H1 (cell line): ENCODE results near the gene KRTAP4-7. TPM values are rescaled to one million over a fixed set of nuclear protein-coding genes. Genes with fewer than 3 reads are reported as not detected.

ENCODE experiments used
- CTCF ChIA-PET: fragments of 300-600 bp; sonication (Branson Sonifier 250); formaldehyde crosslinking; loops from one replicate; lab custom pipeline; 2021; ENCODE audit not compliant: partially characterized antibody; lab: Charles Lee
- POLR2A ChIA-PET: fragments of 300-600 bp; sonication (Branson Sonifier 250); formaldehyde crosslinking; loops from one replicate; lab custom pipeline; 2021; ENCODE audit warnings: inconsistent platforms; ENCODE audit not compliant: partially characterized antibody; lab: Charles Lee
- DNase-seq, 2 experiments: peaks; one replicate each; pipeline versions ENCODE4 v3.0.0 to v3.0.0-alpha.2; 2010 to 2022; ENCODE audit warnings: low spot score in 2 of 2, low read depth in 1 of 2, mixed read lengths in 1 of 2
- FAIRE-seq: peaks from 2 replicates; lab custom pipeline; 2011; peaks lifted over from hg19 to GRCh38; lab: Jason Lieb, UNC
- H2AFZ ChIP-seq: 2 replicates; pipeline ENCODE4 v1.8.1; 2012; ENCODE audit warnings: low read length, inconsistent platforms
- H2AK5ac ChIP-seq: 2 replicates; pipeline ENCODE4 v1.6.1; 2013; ENCODE audit warnings: low read depth, low read length
- H2BK120ac ChIP-seq: replicated peaks from 2 replicates; pipeline ENCODE3; 2013; ENCODE audit warnings: low read depth, low read length, inconsistent platforms
- H2BK12ac ChIP-seq: 2 replicates; pipeline ENCODE4 v1.6.1; 2013; ENCODE audit warnings: low read depth, low read length
- H2BK15ac ChIP-seq: 2 replicates; pipeline ENCODE4 v1.6.1; 2013; ENCODE audit warnings: low read length
- H2BK20ac ChIP-seq: 2 replicates; pipeline ENCODE4 v1.6.1; 2013; ENCODE audit warnings: low read length
- H2BK5ac ChIP-seq: 2 replicates; pipeline ENCODE4 v1.6.1; 2013; ENCODE audit warnings: low read depth, low read length
- H3K14ac ChIP-seq: 2 replicates; pipeline ENCODE4 v1.6.1; 2013; ENCODE audit warnings: inconsistent platforms; ENCODE audit not compliant: insufficient read length
- H3K18ac ChIP-seq: 2 replicates; pipeline ENCODE4 v1.6.1; 2013; ENCODE audit warnings: low read length; ENCODE audit errors: extremely low read depth
- H3K23ac ChIP-seq: 2 replicates; pipeline ENCODE4 v1.6.1; 2013; ENCODE audit warnings: inconsistent platforms; ENCODE audit not compliant: insufficient read length
- H3K23me2 ChIP-seq: 2 replicates; pipeline ENCODE4 v1.6.1; 2013; ENCODE audit warnings: low read depth, low read length
- H3K27ac ChIP-seq: 2 replicates; pipeline ENCODE4 v1.6.1; 2011; ENCODE audit warnings: low read depth, low read length, inconsistent platforms
- H3K27me3 ChIP-seq, 4 experiments: replicated peaks in 1 of 4; 1 replicate in 1 of 4; 2 replicates in 3 of 4; pipeline versions ENCODE4 v1.6.1 to v1.8.1; 2011 to 2013; ENCODE audit warnings: low read length in 3 of 4, mild to moderate bottlenecking in 3 of 4, inconsistent platforms in 2 of 4, mixed read lengths in 2 of 4, moderate library complexity in 1 of 4; ENCODE audit not compliant: control insufficient read depth in 3 of 4, insufficient read depth in 3 of 4; ENCODE audit errors: extremely low read depth in 1 of 4
- H3K36me3 ChIP-seq, 4 experiments: 2 replicates each; pipeline versions ENCODE4 v1.6.1 to v1.8.1; 2011 to 2013; ENCODE audit warnings: mild to moderate bottlenecking in 4 of 4, low read length in 3 of 4, moderate library complexity in 2 of 4, control low read depth in 1 of 4, inconsistent platforms in 1 of 4; ENCODE audit not compliant: insufficient read depth in 4 of 4, control insufficient read depth in 2 of 4
- H3K4ac ChIP-seq: replicated peaks from 2 replicates; pipeline ENCODE3; 2013; ENCODE audit warnings: low read length, low read depth, mixed read lengths, inconsistent platforms; ENCODE audit not compliant: insufficient read length
- H3K4me1 ChIP-seq, 4 experiments: replicated peaks in 1 of 4; 1 replicate in 1 of 4; 2 replicates in 3 of 4; pipeline versions ENCODE4 v1.6.1 to v1.8.1; 2011 to 2013; ENCODE audit warnings: low read length in 3 of 4, inconsistent platforms in 2 of 4, mixed read lengths in 1 of 4; ENCODE audit not compliant: insufficient read depth in 4 of 4, control insufficient read depth in 3 of 4
- H3K4me2 ChIP-seq, 2 experiments: 2 replicates each; pipeline versions ENCODE4 v1.6.1 to v1.8.1; 2011 to 2013; ENCODE audit warnings: low read depth in 2 of 2, low read length in 2 of 2, control low read depth in 1 of 2, inconsistent platforms in 1 of 2, mild to moderate bottlenecking in 1 of 2; ENCODE audit not compliant: insufficient read depth in 1 of 2
- H3K4me3 ChIP-seq, 4 experiments: fragments of 200-600, 300-600 bp in 1 of 4; sonication (generic), shearing (Covaris generic), sonication (Bioruptor Twin) in 1 of 4; 2 replicates each; pipeline versions ENCODE4 v1.5.1 to v1.8.1; 2011 to 2016; ENCODE audit warnings: low read length in 4 of 4, low read depth in 3 of 4, control low read depth in 2 of 4, inconsistent platforms in 2 of 4, mild to moderate bottlenecking in 2 of 4, mixed read lengths in 1 of 4, moderate library complexity in 1 of 4; ENCODE audit not compliant: insufficient read depth in 2 of 4; ENCODE audit errors: extremely low read depth in 1 of 4
- H3K56ac ChIP-seq: replicated peaks from 2 replicates; pipeline ENCODE3; 2013; ENCODE audit warnings: low read depth, mild to moderate bottlenecking, mixed read lengths, low read length, inconsistent platforms; ENCODE audit not compliant: insufficient read length
- H3K79me1 ChIP-seq: 2 replicates; pipeline ENCODE4 v1.6.1; 2013; ENCODE audit warnings: low read depth, low read length, control low read depth
- H3K79me2 ChIP-seq, 2 experiments: 2 replicates each; pipeline versions ENCODE4 v1.6.1 to v1.8.1; 2012 to 2013; ENCODE audit warnings: low read length in 2 of 2, mild to moderate bottlenecking in 2 of 2, inconsistent platforms in 1 of 2; ENCODE audit not compliant: insufficient read depth in 2 of 2, control insufficient read depth in 1 of 2
- H3K9ac ChIP-seq, 4 experiments: replicated peaks in 1 of 4; 1 replicate in 1 of 4; 2 replicates in 3 of 4; pipeline versions ENCODE4 v1.6.1 to v1.8.1; 2011 to 2013; ENCODE audit warnings: low read depth in 3 of 4, low read length in 3 of 4, control low read depth in 2 of 4, mild to moderate bottlenecking in 2 of 4, moderate library complexity in 2 of 4, inconsistent platforms in 1 of 4; ENCODE audit errors: extremely low read depth in 1 of 4
- H3K9me3 ChIP-seq, 2 experiments: 2 replicates each; pipeline versions ENCODE4 v1.6.1 to v1.8.1; 2012 to 2013; ENCODE audit warnings: mild to moderate bottlenecking in 2 of 2, moderate library complexity in 2 of 2, control low read depth in 1 of 2, inconsistent platforms in 1 of 2, low read depth in 1 of 2, low read length in 1 of 2, mixed read lengths in 1 of 2; ENCODE audit not compliant: insufficient read depth in 2 of 2
- H4K20me1 ChIP-seq, 2 experiments: replicated peaks in 1 of 2; 2 replicates each; pipeline versions ENCODE3 to v1.8.1; 2011 to 2013; ENCODE audit warnings: inconsistent platforms in 2 of 2, low read length in 2 of 2, mild to moderate bottlenecking in 1 of 2; ENCODE audit not compliant: insufficient read depth in 2 of 2, control insufficient read depth in 1 of 2
- H4K5ac ChIP-seq: 2 replicates; pipeline ENCODE4 v1.6.1; 2013; ENCODE audit warnings: low read length, low read depth, mixed read lengths, inconsistent platforms; ENCODE audit not compliant: insufficient read length
- H4K8ac ChIP-seq: 2 replicates; pipeline ENCODE4 v1.8.0; 2013; ENCODE audit warnings: mild to moderate bottlenecking, moderate library complexity, low read length, inconsistent platforms; ENCODE audit not compliant: insufficient read depth; ENCODE audit errors: extremely low read depth
- H4K91ac ChIP-seq: replicated peaks from 2 replicates; pipeline ENCODE3; 2013; ENCODE audit warnings: low read length, mixed read lengths, inconsistent platforms; ENCODE audit not compliant: insufficient read length
- BCL11A ChIP-seq, 2 experiments: IDR thresholded peaks; one replicate each; pipeline ENCODE4 v1.6.1; 2011; ENCODE audit warnings: low read depth in 2 of 2, low read length in 2 of 2, mild to moderate bottlenecking in 2 of 2
- BRCA1 ChIP-seq: IDR thresholded peaks from 2 replicates; pipeline ENCODE4 v1.6.1; 2012; ENCODE audit warnings: low read depth, low read length, improper control_type of control experiment
- CREB1 ChIP-seq: IDR thresholded peaks from 2 replicates; pipeline ENCODE4 v1.6.1; 2012; ENCODE audit warnings: inconsistent platforms
- FOSL1 ChIP-seq: IDR thresholded peaks from 2 replicates; pipeline ENCODE4 v1.6.1; 2011; ENCODE audit warnings: mild to moderate bottlenecking, low read depth, low read length, moderate library complexity; ENCODE audit not compliant: insufficient read depth
- GTF2F1 ChIP-seq: IDR thresholded peaks from 2 replicates; pipeline ENCODE4 v1.6.1; 2012; ENCODE audit warnings: low read depth, low read length, improper control_type of control experiment, borderline replicate concordance
- PHF8 ChIP-seq: fragments of 200-600 bp; sonication (generic); conservative IDR thresholded peaks from 2 replicates; pipeline ENCODE4 v1.7.1; 2012; ENCODE audit warnings: low read depth, mild to moderate bottlenecking, inconsistent platforms, low read length, moderate library complexity
- RAD21 ChIP-seq, 2 experiments: IDR thresholded peaks in 1 of 2; conservative IDR thresholded peaks in 1 of 2; 2 replicates each; pipeline ENCODE4 v1.6.1; 2011; ENCODE audit warnings: low read depth in 2 of 2, low read length in 2 of 2, improper control_type of control experiment in 1 of 2, inconsistent platforms in 1 of 2, mild to moderate bottlenecking in 1 of 2, moderate library complexity in 1 of 2
- RXRA ChIP-seq: IDR thresholded peaks from 2 replicates; pipeline ENCODE4 v1.6.1; 2011; ENCODE audit warnings: low read depth, mild to moderate bottlenecking, low read length, moderate library complexity; ENCODE audit not compliant: insufficient read depth
- SAP30 ChIP-seq: fragments of 300-600 bp; sonication (generic); IDR thresholded peaks from 2 replicates; pipeline ENCODE4 v1.7.1; 2012; ENCODE audit warnings: low read length, moderate library complexity, mild to moderate bottlenecking, inconsistent platforms; ENCODE audit not compliant: insufficient read depth, insufficient replicate concordance
- TAF1 ChIP-seq: IDR thresholded peaks from 2 replicates; pipeline ENCODE4 v1.6.1; 2011; ENCODE audit warnings: mild to moderate bottlenecking, low read depth, low read length
- TAF7 ChIP-seq: optimal IDR thresholded peaks from 2 replicates; pipeline ENCODE3; 2011; ENCODE audit warnings: low read depth, mild to moderate bottlenecking, inconsistent platforms, low read length, moderate library complexity, borderline replicate concordance
- TCF12 ChIP-seq: IDR thresholded peaks from 2 replicates; pipeline ENCODE4 v1.6.1; 2011; ENCODE audit warnings: low read depth, mild to moderate bottlenecking, low read length
- ZNF274 ChIP-seq: IDR thresholded peaks from 2 replicates; pipeline ENCODE4 v1.7.0; 2012; ENCODE audit warnings: low read length, borderline replicate concordance; ENCODE audit errors: extremely low read depth
- WGBS, 2 experiments: shearing (Covaris generic) in 1 of 2; methylation state at CpG; one replicate each; pipeline versions ENCODE4 v1.1.6 to v1.1.7; 2013 to 2015; ENCODE audit warnings: low lambda C conversion rate in 2 of 2, mixed read lengths in 2 of 2, inconsistent platforms in 1 of 2, low coverage in 1 of 2, missing lambda C conversion rate in 1 of 2; ENCODE audit not compliant: insufficient replicate concordance in 2 of 2, insufficient coverage in 1 of 2, insufficient read length in 1 of 2; ENCODE audit errors: extremely low coverage in 1 of 2, missing lambda C conversion rate in 1 of 2; 5-methylcytosine and 5-hydroxymethylcytosine counted together
- polyA plus RNA-seq, 7 experiments: library from polyadenylated mRNA; depleted of rRNA in 3 of 7; stranded (reverse) in 5 of 7; unstranded in 2 of 7; fragments of >200 nt in 5 of 7; fragments of 200-250 nt in 2 of 7; gene quantifications; 1 replicate in 5 of 7; 2 replicates in 1 of 7; 4 replicates in 1 of 7; pipeline versions ENCODE4 v1.2.1 to v1.2.3, GENCODE V29; 2011 to 2013; ENCODE audit warnings: missing spikeins in 2 of 7, mixed read lengths in 2 of 7
- total RNA-seq: library from RNA; stranded (reverse); fragmentation: NEBNext Ultra II Directional; extraction: Animal tissue kit (Norgen Biotek cat#: 25700); gene quantifications from 2 replicates; pipeline ENCODE4 v1.2.1, GENCODE V29; 2021
- TF ChIP-seq, protein P1 (sequence below): IDR thresholded peaks from 2 replicates; pipeline ENCODE4 v1.6.1; 2012; ENCODE audit warnings: inconsistent platforms

The KRTAP4-7 gene
- total and polyA plus RNA-seq, 2 of the 8 experiments (the other 6 are each of a cell fraction or from before 2014, with no cell fraction given) = not detected

DNA sequence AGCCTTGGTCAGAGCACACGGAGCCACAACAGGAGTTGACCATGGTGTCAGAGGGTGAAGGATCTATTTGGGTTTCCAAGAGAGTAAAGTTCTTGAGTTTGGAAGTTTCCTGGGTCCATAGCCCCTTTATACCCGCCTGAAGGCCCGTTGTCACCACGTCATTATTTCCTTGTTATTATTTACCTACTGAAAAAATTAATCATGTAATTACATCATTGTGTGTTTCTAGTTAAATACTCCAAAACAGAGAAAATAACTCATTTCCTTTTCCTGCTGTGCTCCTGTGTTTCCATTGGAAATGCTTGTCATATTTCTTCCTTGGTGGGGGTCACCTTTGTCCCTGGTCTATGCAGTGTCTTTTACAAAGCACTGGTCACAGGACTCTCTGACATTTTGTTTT lies 14.1 kb downstream of the KRTAP4-7 start, which contains the start of gene KRTAP4-8:
Gene KRTAP4-8, minus strand, starts transcription at position 101 of the 400 bp plus-strand sequence. Its CDS starts 58 bp downstream, at position 43.
- no peak within 1 kb of the TSS for H3K56ac ChIP-seq
- H3K18ac ChIP-seq = no peak within 1 kb of the TSS
- FAIRE-seq (no peak), DNase-seq (no peak)
- 0 out of 4 replicates have a peak, but pooled peaks cover 3% of the 10 kb centered on the region in 2 experiments for H3K9me3 ChIP-seq
- no peaks in the 10 kb centered on the region for H3K79me2 ChIP-seq
- no peak within 1 kb of the TSS for H2BK120ac ChIP-seq
- H2AK5ac ChIP-seq = no peak within 1 kb of the TSS
- H3K4ac ChIP-seq = no peak within 1 kb of the TSS
- H3K4me2 ChIP-seq = no peak within 1 kb of the TSS
- no peaks in the 10 kb centered on the region for H3K79me1 ChIP-seq
- H4K20me1 ChIP-seq = no peaks in the 10 kb centered on the region
- H4K91ac ChIP-seq = no peak within 1 kb of the TSS
- ChIA-PET CTCF (no interaction called here), POLR2A (no interaction called here)
- H2AFZ ChIP-seq = no peak within 1 kb of the TSS
- no peak within 1 kb of the TSS for H3K23ac ChIP-seq
- H4K8ac ChIP-seq = no peak within 1 kb of the TSS
- no peak within 1 kb of the TSS for H2BK15ac ChIP-seq
- H3K9ac ChIP-seq = no peak within 1 kb of the TSS
- no peak within 1 kb of the TSS for H3K4me3 ChIP-seq
- no peak within 1 kb of the TSS for H2BK20ac ChIP-seq
- no peak within 1 kb of the TSS for H2BK5ac ChIP-seq
- no peaks in the 10 kb centered on the region for H3K27me3 ChIP-seq
- H3K36me3 ChIP-seq = no peaks in the 10 kb centered on the region
- H4K5ac ChIP-seq = no peak within 1 kb of the TSS
- no peak within 1 kb of the TSS for H3K27ac ChIP-seq
- H3K4me1 ChIP-seq = peaks cover 0 to 4% (median 0%) of the 10 kb centered on the region in 4 experiments; a peak in 2 of 7 replicates
- no peaks in the 10 kb centered on the region for H3K23me2 ChIP-seq
- 92% methylated on average over 4 of the region's 4 CpGs; no CpG with 5 or more reads in 1 of the 2 experiments for WGBS, 2 experiments
- no peak within 1 kb of the TSS for H3K14ac ChIP-seq
- H2BK12ac ChIP-seq = no peak within 1 kb of the TSS
- TF ChIP-seq, protein P1, sequence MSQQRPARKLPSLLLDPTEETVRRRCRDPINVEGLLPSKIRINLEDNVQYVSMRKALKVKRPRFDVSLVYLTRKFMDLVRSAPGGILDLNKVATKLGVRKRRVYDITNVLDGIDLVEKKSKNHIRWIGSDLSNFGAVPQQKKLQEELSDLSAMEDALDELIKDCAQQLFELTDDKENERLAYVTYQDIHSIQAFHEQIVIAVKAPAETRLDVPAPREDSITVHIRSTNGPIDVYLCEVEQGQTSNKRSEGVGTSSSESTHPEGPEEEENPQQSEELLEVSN = no peak
- TF ChIP-seq ZNF274 (no peak), RXRA (no peak), BCL11A (IDR thresholded peaks at IDR 0.05; ENCODE audit: low read depth in 2 of 2, low read length in 2 of 2) (no peak), SAP30 (no peak), FOSL1 (no peak), TCF12 (no peak), PHF8 (no peak), CREB1 (no peak), TAF1 (no peak), TAF7 (no peak), RAD21 (IDR thresholded peaks at IDR 0.05 in 1 of 2, conservative IDR thresholded peaks at IDR 0.05 in 1 of 2; ENCODE audit: low read depth in 2 of 2, low read length in 2 of 2) (no peak), BRCA1 (no peak), GTF2F1 (no peak)
